GM20431 (cell line): ENCODE results near the gene CDIPT.

ENCODE experiments used
- in situ Hi-C: fragments of 300-500 bp; cut with MseI, MboI; formaldehyde crosslinking; loops from one replicate; pipeline ENCODE4 v1.15.0; 2020; ENCODE audit warnings: low sequenced_read_pairs; ENCODE audit not compliant: unreplicated experiment

Gene CDIPT

GRCh38 chr16:29837841-29838240 is 25.2 kb downstream of the CDIPT start:
- in situ Hi-C loops = loop anchor here (25.0 kb wide), 1 partner anchor 174 kb away; the partner anchor contains the start of genes C16orf92 and DOC2A

GRCh38 chr16:29836623-29837022 is 26.4 kb downstream of the CDIPT start:
- in situ Hi-C loops = loop anchor here (25.0 kb wide), 1 partner anchor 176 kb away; the partner anchor contains the start of genes C16orf92 and DOC2A

- in situ Hi-C loops = loop anchor here (25.0 kb wide), 1 partner anchor 176 kb away; the partner anchor contains the start of genes C16orf92 and DOC2A
Measured at GRCh38 chr16:29835926-29836325, 27.1 kb downstream of the CDIPT start.

GRCh38 chr16:29834079-29834478 is 28.9 kb downstream of the CDIPT start:
- in situ Hi-C loops = loop anchor here (25.0 kb wide), 1 partner anchor 178 kb away; the partner anchor contains the start of genes C16orf92 and DOC2A

GRCh38 chr16:29833219-29833618 is 29.8 kb downstream of the CDIPT start:
- in situ Hi-C loops = loop anchor here (25.0 kb wide), 1 partner anchor 179 kb away; the partner anchor contains the start of genes C16orf92 and DOC2A

GRCh38 chr16:29831490-29831889 is 31.5 kb downstream of the CDIPT start:
- in situ Hi-C loops = loop anchor here (25.0 kb wide), 1 partner anchor 181 kb away; the partner anchor contains the start of genes C16orf92 and DOC2A

GRCh38 chr16:29830774-29831173 is 32.3 kb downstream of the CDIPT start:
- in situ Hi-C loops = loop anchor here (25.0 kb wide), 1 partner anchor 182 kb away; the partner anchor contains the start of genes C16orf92 and DOC2A

- in situ Hi-C loops = loop anchor here (25.0 kb wide), 1 partner anchor 186 kb away; the partner anchor contains the start of genes C16orf92 and DOC2A
Measured at GRCh38 chr16:29826342-29826695, 36.7 kb downstream of the CDIPT start.

- in situ Hi-C loops = loop anchor here (25.0 kb wide), 1 partner anchor 187 kb away; the partner anchor contains the start of genes C16orf92 and DOC2A
Measured at GRCh38 chr16:29825145-29826044, 37.6 kb downstream of the CDIPT start.

- in situ Hi-C loops = loop anchor here (25.0 kb wide), 1 partner anchor 188 kb away; the partner anchor contains the start of genes C16orf92 and DOC2A
Measured at GRCh38 chr16:29824589-29825144, 38.4 kb downstream of the CDIPT start.

- in situ Hi-C loops = no loop called here
Measured at GRCh38 chr16:29821643-29822115, 41.3 kb downstream of the CDIPT start.

GRCh38 chr16:29820730-29821642 is 42.0 kb downstream of the CDIPT start:
- in situ Hi-C loops = no loop called here

GRCh38 chr16:29820271-29820701 is 42.7 kb downstream of the CDIPT start, which contains the start of gene MVP:
Gene MVP (plus strand): TSS chr16:29820462. CDS start chr16:29830550, 10,088 bp downstream.
- in situ Hi-C loops = no loop called here

- in situ Hi-C loops = loop anchor here (10.0 kb wide), 1 partner anchor 55 kb away; no protein-coding TSS in a partner anchor
Measured at GRCh38 chr16:29819506-29819905, 43.5 kb downstream of the CDIPT start.

- in situ Hi-C loops = loop anchor here (10.0 kb wide), 1 partner anchor 57 kb away; no protein-coding TSS in a partner anchor
Measured at GRCh38 chr16:29818082-29818481, 44.9 kb downstream of the CDIPT start.

- in situ Hi-C loops = loop anchor here (10.0 kb wide), 1 partner anchor 58 kb away; no protein-coding TSS in a partner anchor
Measured at GRCh38 chr16:29816694-29817441, 46.2 kb downstream of the CDIPT start.

- in situ Hi-C loops = loop anchor here (10.0 kb wide), 1 partner anchor 59 kb away; no protein-coding TSS in a partner anchor
Measured at GRCh38 chr16:29815793-29816693, 47.0 kb downstream of the CDIPT start, which contains the start of gene PAGR1. Gene PAGR1 (plus strand): TSS chr16:29816152. CDS start chr16:29816526, 374 bp downstream.
